HG03095 (cell line): ENCODE results near the gene SLC39A9.
"Not testable (repeated sequence)": the region's sequence is repeated elsewhere in the genome, so short reads cannot be mapped to it uniquely, and the experiment has no call there.

Source experiments
- ATAC-seq: cut with Tn5 transposase; IDR thresholded peaks from one replicate; pipeline ENCODE4 v1.9.1; 2021; ENCODE audit warnings: moderate library complexity; ENCODE audit not compliant: unreplicated experiment

The SLC39A9 gene

GRCh38 chr14:69473946-69474345, 75.5 kb downstream of the SLC39A9 start:
- no peak for ATAC-seq

DNA sequence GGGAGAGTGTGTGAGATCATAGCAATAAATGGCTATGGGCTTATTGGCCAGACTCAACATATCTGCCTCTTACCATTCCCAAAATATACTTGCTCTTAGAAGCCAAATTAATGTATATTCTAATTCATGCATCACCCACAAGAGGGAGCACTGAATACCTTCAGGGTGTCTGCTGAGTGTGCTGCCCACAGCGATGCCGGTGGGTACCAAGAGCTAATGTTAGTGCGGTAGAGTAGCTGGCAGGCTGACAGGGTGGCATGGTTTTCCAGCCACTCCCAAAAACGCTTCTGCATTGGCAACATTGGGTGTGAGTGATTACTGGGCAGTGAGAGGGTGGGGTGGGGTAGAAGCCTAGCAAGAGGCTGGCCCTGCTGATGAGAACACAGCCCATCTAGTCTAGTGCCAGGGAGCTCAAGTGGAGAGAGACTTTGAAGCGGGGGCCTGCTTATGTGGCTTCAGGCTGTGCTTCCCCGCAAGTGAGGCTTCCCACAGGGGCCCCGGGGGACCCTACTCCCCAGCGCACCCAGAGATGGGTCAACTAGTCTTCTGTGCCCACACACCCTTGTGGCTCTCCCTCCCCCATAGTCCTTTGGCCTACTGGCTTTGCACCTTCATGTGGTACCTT, 76.8 kb downstream of the SLC39A9 start:
- ATAC-seq: no peak

DNA sequence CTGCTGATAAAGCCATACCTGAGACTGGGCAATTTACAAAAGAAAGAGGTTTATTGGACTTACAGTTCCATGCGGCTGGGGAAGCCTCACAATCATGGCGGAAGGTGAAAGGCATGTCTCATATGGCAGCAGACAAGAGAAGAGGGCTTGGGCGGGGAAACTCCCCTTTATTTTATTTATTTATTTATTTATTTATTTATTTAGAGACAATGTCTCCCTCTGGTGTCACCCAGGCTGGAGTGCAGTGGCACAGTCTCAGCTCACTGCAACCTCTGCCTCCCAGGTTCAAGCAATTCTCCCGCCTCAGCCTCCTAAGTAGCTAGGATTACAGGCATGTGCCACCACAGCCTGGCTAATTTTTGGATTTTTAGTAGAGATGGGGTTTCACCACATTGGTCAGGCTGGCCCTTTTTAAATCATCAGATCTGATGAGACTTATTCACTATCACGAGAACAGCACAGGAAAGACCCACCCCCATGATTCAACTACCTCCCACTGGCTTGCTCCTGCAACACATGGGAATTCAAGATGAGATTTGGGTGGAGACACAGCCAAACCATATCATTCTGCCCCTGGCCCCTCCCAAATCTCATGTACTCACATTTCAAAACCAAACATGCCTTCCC, 78.4 kb downstream of the SLC39A9 start:
- not testable (repeated sequence) for ATAC-seq

DNA sequence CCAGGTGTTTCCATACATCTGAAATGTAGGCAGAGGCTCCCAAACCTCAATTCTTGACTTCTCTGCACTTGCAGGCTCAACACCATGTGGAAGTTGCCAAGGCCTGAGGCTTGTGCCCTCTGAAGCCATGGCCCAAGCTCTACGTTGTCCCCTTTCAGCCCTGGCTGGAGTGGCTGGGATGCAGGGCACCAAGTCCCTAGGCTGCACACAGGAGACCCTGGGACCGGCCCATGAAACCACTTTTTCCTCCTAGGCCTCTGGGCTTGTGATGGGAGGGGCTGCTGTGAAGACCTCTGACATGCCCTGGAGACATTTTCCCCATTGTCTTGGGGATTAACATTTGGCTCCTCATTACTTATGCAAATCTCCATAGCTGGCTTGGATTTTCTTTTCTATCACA, 79.6 kb downstream of the SLC39A9 start:
- not testable (repeated sequence) for ATAC-seq

- no peak for ATAC-seq
These were observed 81.2 kb downstream of the SLC39A9 start for GRCh38 chr14:69479696-69480095.

DNA sequence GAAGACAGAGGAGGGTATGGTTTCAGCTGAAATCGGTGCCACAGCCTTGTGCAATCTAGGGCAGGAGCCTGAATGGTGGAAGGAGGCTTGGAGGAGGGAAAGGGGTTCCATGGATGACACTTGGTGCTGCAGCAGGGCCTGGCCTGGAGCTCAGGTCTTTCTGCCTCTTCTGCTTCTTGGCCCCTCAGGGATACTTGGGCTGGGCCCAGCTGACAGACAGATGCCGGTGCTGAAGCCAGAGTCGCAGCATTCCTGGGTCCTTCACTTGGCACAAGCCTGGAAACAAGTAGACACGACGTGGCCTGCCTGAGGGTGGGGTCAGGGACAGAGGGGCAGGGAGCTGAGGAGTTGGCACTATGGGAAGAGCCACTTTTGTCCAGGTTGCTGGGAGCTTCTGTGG, 81.6 kb downstream of the SLC39A9 start:
- ATAC-seq: no peak

DNA sequence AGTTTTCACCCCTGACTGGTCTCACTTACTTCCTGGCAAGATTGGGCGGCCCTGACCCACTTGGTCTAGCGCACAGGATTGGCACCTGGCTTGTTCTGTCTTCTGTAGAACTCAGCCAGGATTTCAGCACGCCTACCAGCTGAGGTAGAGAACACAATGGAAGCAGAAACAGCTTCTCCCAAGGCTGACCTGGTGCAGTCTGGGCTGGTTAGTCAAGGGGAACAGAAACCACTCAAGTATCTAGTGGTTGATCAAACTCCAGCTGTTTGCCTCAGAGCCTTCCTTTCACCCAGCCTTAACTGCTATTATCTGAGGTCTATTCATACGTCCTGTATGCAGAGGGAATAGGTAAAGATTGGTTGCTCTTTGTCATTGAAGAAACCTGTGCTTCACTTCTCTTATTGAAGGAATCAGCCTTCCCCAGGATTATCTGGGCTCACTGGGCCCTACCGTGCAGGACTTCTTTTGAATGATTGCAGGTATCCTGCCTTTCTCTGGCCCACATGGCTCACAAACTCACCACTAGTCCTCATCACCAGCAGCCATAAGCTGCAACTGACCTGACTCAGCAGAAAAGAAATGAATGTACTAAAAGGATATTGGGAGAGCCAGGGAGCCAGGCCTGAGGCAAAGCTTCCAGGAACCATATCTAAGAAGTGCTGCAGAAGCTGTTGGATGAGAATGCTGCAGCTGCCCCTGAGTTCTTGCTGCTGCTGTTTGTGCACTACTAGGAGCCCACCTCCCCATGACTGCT, 83.5 kb downstream of the SLC39A9 start:
- peak; percentile 90 for ATAC-seq

DNA sequence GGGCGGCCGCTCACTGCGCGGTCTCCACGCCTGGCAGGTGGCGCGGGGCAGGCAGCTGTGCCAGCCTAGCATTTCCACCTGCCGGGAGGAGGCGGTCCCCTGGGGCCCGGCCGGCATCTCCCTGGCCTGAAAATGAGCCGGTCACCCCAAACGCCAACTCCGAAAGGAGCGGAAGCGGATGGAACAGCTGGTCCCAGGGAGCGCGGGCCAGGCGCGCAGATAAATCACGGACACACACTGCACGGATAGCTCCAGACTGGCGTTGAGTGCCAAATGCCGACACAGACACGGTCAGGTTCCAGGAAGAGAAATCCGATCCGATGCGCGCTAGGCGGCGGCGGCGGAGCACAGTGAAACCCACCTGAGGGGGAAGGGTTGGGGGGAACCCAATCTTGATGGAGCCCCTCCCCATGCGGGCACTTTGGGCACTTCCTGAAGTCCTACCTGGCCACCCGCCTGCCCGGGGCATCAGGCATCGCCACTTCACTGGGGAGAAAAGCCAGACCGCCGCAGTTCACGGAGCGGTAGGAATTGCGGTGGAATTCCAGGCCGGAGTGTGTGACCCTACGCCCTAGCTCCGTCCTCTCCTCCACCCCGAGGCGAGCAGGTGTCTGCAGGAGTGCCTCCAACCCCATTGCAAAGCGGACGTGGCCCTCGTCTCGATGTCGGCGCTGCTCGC, 85.4 kb downstream of the SLC39A9 start:
- no peak for ATAC-seq

DNA sequence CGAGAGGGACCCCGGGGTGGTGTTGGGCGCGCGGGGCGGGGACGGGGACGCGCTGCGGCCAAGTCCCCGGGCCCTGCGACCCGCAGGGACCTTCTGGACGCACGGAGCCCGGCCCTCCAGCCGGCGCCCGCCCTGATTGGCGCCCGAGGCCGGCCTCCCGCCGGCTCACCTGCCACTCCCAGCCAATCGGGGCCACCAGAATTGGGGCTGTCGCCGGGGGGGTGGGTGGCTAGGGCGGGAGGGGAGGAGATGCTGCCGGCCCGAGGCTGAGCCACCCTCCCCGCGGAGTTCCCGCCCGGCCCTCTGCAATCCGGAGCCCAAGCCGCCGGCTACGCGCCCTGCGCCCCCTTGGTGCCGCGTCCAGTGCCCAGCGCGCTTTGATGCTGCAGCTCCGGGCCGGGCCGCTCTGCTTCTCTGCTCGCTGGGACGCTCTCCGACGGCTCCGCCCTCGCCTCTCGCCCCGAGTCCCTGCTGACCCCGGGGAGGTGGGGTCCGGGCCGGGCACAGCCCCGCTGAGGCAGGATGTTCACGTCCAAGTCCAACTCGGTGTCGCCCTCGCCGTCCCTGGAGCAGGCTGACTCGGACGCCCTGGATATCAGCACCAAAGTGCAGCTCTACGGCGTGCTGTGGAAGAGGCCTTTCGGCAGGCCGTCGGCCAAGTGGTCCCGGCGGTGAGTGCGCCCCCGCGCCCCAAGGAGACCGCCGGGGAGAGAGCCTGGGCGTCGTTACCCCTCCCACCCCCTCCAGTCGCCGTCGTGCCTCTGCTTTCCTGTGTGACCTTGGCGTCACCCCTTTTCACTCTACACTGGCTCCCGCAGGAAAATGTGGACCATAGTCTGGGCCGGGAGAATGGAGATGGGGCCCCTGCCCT, 86.2 kb downstream of the SLC39A9 start, which contains the start of gene PLEKHD1:
Gene PLEKHD1 (plus strand): TSS at position 285 of the 871 bp plus-strand sequence. CDS start 238 bp downstream, at position 523.
- ATAC-seq: no peak

DNA sequence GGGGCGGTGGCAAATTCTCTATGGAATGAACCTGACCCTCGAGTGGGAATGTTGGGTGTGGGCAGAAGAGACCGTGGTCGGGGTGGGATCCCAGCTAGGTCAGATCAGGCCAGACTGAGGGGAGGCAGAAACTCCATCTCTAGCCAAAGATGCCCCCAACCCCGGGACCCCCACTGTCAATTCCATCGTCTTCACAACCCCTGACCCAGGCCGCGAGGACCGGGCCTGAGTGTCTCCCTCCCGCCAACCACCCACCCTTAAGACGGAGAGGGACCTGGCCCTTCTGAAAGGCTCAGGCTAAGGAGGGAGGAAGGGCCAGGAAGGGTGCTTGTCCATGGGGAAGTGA, 86.8 kb downstream of the SLC39A9 start:
- ATAC-seq: no peak

DNA sequence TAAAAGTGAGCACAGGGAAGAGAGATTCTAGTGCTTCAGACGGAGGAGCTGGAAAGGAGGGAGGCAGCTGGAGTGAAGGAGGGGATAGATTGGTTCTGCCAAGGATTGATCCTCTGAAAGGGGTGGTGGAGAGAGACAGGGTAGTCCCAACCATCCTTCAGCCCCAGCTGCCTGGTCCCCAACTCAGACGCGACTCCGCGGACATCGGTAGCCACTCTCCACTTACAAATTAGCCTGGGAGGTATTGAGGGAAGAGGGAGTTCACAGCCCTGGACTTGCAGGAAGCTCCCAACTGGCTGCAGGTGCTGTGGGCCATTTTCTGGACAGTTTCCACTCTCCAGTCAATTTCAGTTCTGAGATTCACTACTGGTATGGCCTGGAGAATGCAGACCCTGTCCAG, 87.2 kb downstream of the SLC39A9 start:
- ATAC-seq: no peak

DNA sequence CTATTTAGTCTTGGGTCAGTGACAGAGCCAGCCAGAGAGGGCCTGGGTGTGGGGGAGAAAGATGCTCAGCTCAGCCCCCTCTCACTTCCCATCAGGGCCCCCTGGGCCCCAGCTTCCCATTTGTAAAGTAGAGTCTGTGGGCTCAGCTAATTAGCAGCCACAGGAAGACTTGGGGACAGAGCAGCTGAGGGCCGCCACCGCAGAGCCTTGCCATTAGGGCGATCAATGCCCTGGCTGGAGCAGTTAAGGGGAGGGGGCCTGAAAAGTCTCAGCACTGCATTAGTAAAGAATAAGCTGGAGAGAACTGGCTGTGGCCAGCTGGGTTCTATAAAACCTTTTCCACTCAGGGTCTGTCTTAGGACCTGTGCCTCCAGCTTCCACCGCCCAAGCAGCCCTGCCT, 88.7 kb downstream of the SLC39A9 start:
- ATAC-seq: no peak

- ATAC-seq: no peak
These were observed 89.3 kb downstream of the SLC39A9 start for GRCh38 chr14:69487771-69488170.

DNA sequence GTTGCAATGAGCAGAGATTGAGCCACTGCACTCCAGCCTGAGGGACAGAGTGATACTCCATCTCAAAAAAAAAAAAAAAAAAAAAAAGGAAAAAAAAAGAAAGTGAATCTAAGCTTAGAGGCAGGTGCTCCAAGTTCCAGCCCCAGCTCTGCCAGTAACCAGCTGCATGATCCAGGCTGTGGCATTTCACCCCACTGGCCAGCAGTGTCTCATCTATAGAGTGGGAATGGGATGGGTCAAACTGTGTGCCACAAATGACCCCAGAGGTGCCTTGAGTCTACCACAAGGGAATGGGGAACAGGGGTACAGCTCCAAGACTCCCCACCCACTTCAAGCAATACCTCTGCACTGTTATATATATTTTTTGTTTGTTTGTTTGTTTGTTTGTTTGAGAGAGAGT, 91.0 kb downstream of the SLC39A9 start:
- ATAC-seq: no peak

GRCh38 chr14:69490219-69490918, 91.9 kb downstream of the SLC39A9 start:
- no peak for ATAC-seq

GRCh38 chr14:69491193-69491592, 92.7 kb downstream of the SLC39A9 start:
- no peak for ATAC-seq

DNA sequence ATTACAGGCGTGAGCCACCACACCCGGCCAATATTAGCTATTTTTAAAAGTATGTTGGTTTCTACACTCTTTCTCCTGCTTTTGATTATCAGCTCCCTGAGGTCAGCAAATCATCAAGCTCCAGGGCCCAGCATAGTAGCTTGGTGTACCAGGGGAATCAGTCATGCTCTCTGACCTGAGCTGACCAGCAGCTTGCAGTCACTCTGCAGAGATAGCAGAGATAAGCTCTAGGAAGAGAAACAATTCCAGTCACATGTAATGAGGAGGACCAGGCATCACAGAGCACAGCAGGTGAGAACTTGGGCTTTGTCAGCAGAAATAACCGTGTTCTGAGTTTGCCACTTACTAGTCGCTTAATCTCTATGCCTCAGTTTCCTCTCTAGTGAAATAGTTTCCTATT, 94.5 kb downstream of the SLC39A9 start:
- ATAC-seq: no peak

GRCh38 chr14:69493791-69494190, 95.3 kb downstream of the SLC39A9 start:
- no peak for ATAC-seq

- no peak for ATAC-seq
These were observed 96.9 kb downstream of the SLC39A9 start for GRCh38 chr14:69495341-69495921.

DNA sequence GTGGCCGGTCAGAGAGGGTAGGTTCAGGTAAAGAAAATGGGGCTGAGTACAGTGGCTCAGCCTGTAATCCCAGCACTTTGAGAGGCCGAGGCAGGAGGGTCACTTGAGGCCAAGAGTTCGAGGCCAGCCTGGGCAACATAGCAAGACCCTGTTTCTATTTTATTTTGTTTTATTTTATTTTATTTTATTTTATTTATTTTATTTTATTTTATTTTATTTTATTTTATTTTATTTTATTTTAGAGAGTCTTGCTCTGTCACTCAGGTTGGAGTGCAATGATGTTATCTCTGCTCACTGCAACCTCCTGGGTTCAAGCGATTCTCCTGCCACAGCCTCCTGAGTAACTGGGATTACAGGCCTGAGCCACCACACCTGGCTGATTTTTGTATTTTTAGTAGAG, 99.4 kb downstream of the SLC39A9 start:
- ATAC-seq: not testable (repeated sequence)
